H1 (cell line): ENCODE results near the gene PDZRN4. TPM values are rescaled to one million over a fixed set of nuclear protein-coding genes. Genes with fewer than 3 reads are reported as not detected.

Experiments
- CTCF ChIA-PET: fragments of 300-600 bp; sonication (Branson Sonifier 250); formaldehyde crosslinking; loops from one replicate; lab custom pipeline; 2021; ENCODE audit not compliant: partially characterized antibody; lab: Charles Lee
- POLR2A ChIA-PET: fragments of 300-600 bp; sonication (Branson Sonifier 250); formaldehyde crosslinking; loops from one replicate; lab custom pipeline; 2021; ENCODE audit warnings: inconsistent platforms; ENCODE audit not compliant: partially characterized antibody; lab: Charles Lee
- DNase-seq, 2 experiments: peaks; one replicate each; pipeline versions ENCODE4 v3.0.0 to v3.0.0-alpha.2; 2010 to 2022; ENCODE audit warnings: low spot score in 2 of 2, low read depth in 1 of 2, mixed read lengths in 1 of 2
- FAIRE-seq: peaks from 2 replicates; lab custom pipeline; 2011; peaks lifted over from hg19 to GRCh38; lab: Jason Lieb, UNC
- H2AFZ ChIP-seq: 2 replicates; pipeline ENCODE4 v1.8.1; 2012; ENCODE audit warnings: low read length, inconsistent platforms
- H2AK5ac ChIP-seq: 2 replicates; pipeline ENCODE4 v1.6.1; 2013; ENCODE audit warnings: low read depth, low read length
- H2BK120ac ChIP-seq: replicated peaks from 2 replicates; pipeline ENCODE3; 2013; ENCODE audit warnings: low read depth, low read length, inconsistent platforms
- H2BK12ac ChIP-seq: 2 replicates; pipeline ENCODE4 v1.6.1; 2013; ENCODE audit warnings: low read depth, low read length
- H2BK15ac ChIP-seq: 2 replicates; pipeline ENCODE4 v1.6.1; 2013; ENCODE audit warnings: low read length
- H2BK20ac ChIP-seq: 2 replicates; pipeline ENCODE4 v1.6.1; 2013; ENCODE audit warnings: low read length
- H2BK5ac ChIP-seq: 2 replicates; pipeline ENCODE4 v1.6.1; 2013; ENCODE audit warnings: low read depth, low read length
- H3K14ac ChIP-seq: 2 replicates; pipeline ENCODE4 v1.6.1; 2013; ENCODE audit warnings: inconsistent platforms; ENCODE audit not compliant: insufficient read length
- H3K18ac ChIP-seq: 2 replicates; pipeline ENCODE4 v1.6.1; 2013; ENCODE audit warnings: low read length; ENCODE audit errors: extremely low read depth
- H3K23ac ChIP-seq: 2 replicates; pipeline ENCODE4 v1.6.1; 2013; ENCODE audit warnings: inconsistent platforms; ENCODE audit not compliant: insufficient read length
- H3K23me2 ChIP-seq: 2 replicates; pipeline ENCODE4 v1.6.1; 2013; ENCODE audit warnings: low read depth, low read length
- H3K27ac ChIP-seq: 2 replicates; pipeline ENCODE4 v1.6.1; 2011; ENCODE audit warnings: low read depth, low read length, inconsistent platforms
- H3K27me3 ChIP-seq, 4 experiments: replicated peaks in 1 of 4; 1 replicate in 1 of 4; 2 replicates in 3 of 4; pipeline versions ENCODE4 v1.6.1 to v1.8.1; 2011 to 2013; ENCODE audit warnings: low read length in 3 of 4, mild to moderate bottlenecking in 3 of 4, inconsistent platforms in 2 of 4, mixed read lengths in 2 of 4, moderate library complexity in 1 of 4; ENCODE audit not compliant: control insufficient read depth in 3 of 4, insufficient read depth in 3 of 4; ENCODE audit errors: extremely low read depth in 1 of 4
- H3K36me3 ChIP-seq, 4 experiments: 2 replicates each; pipeline versions ENCODE4 v1.6.1 to v1.8.1; 2011 to 2013; ENCODE audit warnings: mild to moderate bottlenecking in 4 of 4, low read length in 3 of 4, moderate library complexity in 2 of 4, control low read depth in 1 of 4, inconsistent platforms in 1 of 4; ENCODE audit not compliant: insufficient read depth in 4 of 4, control insufficient read depth in 2 of 4
- H3K4ac ChIP-seq: replicated peaks from 2 replicates; pipeline ENCODE3; 2013; ENCODE audit warnings: low read length, low read depth, mixed read lengths, inconsistent platforms; ENCODE audit not compliant: insufficient read length
- H3K4me1 ChIP-seq, 4 experiments: replicated peaks in 1 of 4; 1 replicate in 1 of 4; 2 replicates in 3 of 4; pipeline versions ENCODE4 v1.6.1 to v1.8.1; 2011 to 2013; ENCODE audit warnings: low read length in 3 of 4, inconsistent platforms in 2 of 4, mixed read lengths in 1 of 4; ENCODE audit not compliant: insufficient read depth in 4 of 4, control insufficient read depth in 3 of 4
- H3K4me2 ChIP-seq, 2 experiments: 2 replicates each; pipeline versions ENCODE4 v1.6.1 to v1.8.1; 2011 to 2013; ENCODE audit warnings: low read depth in 2 of 2, low read length in 2 of 2, control low read depth in 1 of 2, inconsistent platforms in 1 of 2, mild to moderate bottlenecking in 1 of 2; ENCODE audit not compliant: insufficient read depth in 1 of 2
- H3K4me3 ChIP-seq, 4 experiments: fragments of 200-600, 300-600 bp in 1 of 4; sonication (generic), shearing (Covaris generic), sonication (Bioruptor Twin) in 1 of 4; 2 replicates each; pipeline versions ENCODE4 v1.5.1 to v1.8.1; 2011 to 2016; ENCODE audit warnings: low read length in 4 of 4, low read depth in 3 of 4, control low read depth in 2 of 4, inconsistent platforms in 2 of 4, mild to moderate bottlenecking in 2 of 4, mixed read lengths in 1 of 4, moderate library complexity in 1 of 4; ENCODE audit not compliant: insufficient read depth in 2 of 4; ENCODE audit errors: extremely low read depth in 1 of 4
- H3K56ac ChIP-seq: replicated peaks from 2 replicates; pipeline ENCODE3; 2013; ENCODE audit warnings: low read depth, mild to moderate bottlenecking, mixed read lengths, low read length, inconsistent platforms; ENCODE audit not compliant: insufficient read length
- H3K79me1 ChIP-seq: 2 replicates; pipeline ENCODE4 v1.6.1; 2013; ENCODE audit warnings: low read depth, low read length, control low read depth
- H3K79me2 ChIP-seq, 2 experiments: 2 replicates each; pipeline versions ENCODE4 v1.6.1 to v1.8.1; 2012 to 2013; ENCODE audit warnings: low read length in 2 of 2, mild to moderate bottlenecking in 2 of 2, inconsistent platforms in 1 of 2; ENCODE audit not compliant: insufficient read depth in 2 of 2, control insufficient read depth in 1 of 2
- H3K9ac ChIP-seq, 4 experiments: replicated peaks in 1 of 4; 1 replicate in 1 of 4; 2 replicates in 3 of 4; pipeline versions ENCODE4 v1.6.1 to v1.8.1; 2011 to 2013; ENCODE audit warnings: low read depth in 3 of 4, low read length in 3 of 4, control low read depth in 2 of 4, mild to moderate bottlenecking in 2 of 4, moderate library complexity in 2 of 4, inconsistent platforms in 1 of 4; ENCODE audit errors: extremely low read depth in 1 of 4
- H3K9me3 ChIP-seq, 2 experiments: 2 replicates each; pipeline versions ENCODE4 v1.6.1 to v1.8.1; 2012 to 2013; ENCODE audit warnings: mild to moderate bottlenecking in 2 of 2, moderate library complexity in 2 of 2, control low read depth in 1 of 2, inconsistent platforms in 1 of 2, low read depth in 1 of 2, low read length in 1 of 2, mixed read lengths in 1 of 2; ENCODE audit not compliant: insufficient read depth in 2 of 2
- H4K20me1 ChIP-seq, 2 experiments: replicated peaks in 1 of 2; 2 replicates each; pipeline versions ENCODE3 to v1.8.1; 2011 to 2013; ENCODE audit warnings: inconsistent platforms in 2 of 2, low read length in 2 of 2, mild to moderate bottlenecking in 1 of 2; ENCODE audit not compliant: insufficient read depth in 2 of 2, control insufficient read depth in 1 of 2
- H4K5ac ChIP-seq: 2 replicates; pipeline ENCODE4 v1.6.1; 2013; ENCODE audit warnings: low read length, low read depth, mixed read lengths, inconsistent platforms; ENCODE audit not compliant: insufficient read length
- H4K8ac ChIP-seq: 2 replicates; pipeline ENCODE4 v1.8.0; 2013; ENCODE audit warnings: mild to moderate bottlenecking, moderate library complexity, low read length, inconsistent platforms; ENCODE audit not compliant: insufficient read depth; ENCODE audit errors: extremely low read depth
- H4K91ac ChIP-seq: replicated peaks from 2 replicates; pipeline ENCODE3; 2013; ENCODE audit warnings: low read length, mixed read lengths, inconsistent platforms; ENCODE audit not compliant: insufficient read length
- JUND ChIP-seq: IDR thresholded peaks from 2 replicates; pipeline ENCODE4 v1.6.1; 2011; ENCODE audit warnings: mild to moderate bottlenecking, improper control_type of control experiment, low read length
- NANOG ChIP-seq: IDR thresholded peaks from 2 replicates; pipeline ENCODE4 v1.6.1; 2011; ENCODE audit warnings: low read length, low read depth, mild to moderate bottlenecking, inconsistent platforms; ENCODE audit not compliant: insufficient read depth, poor library complexity, severe bottlenecking
- SUZ12 ChIP-seq: fragments of 200-600 bp; sonication (generic); IDR thresholded peaks from 2 replicates; pipeline ENCODE4 v1.6.1; 2012; ENCODE audit warnings: mild to moderate bottlenecking, inconsistent platforms, low read length, moderate library complexity, mixed read lengths
- TCF12 ChIP-seq: IDR thresholded peaks from 2 replicates; pipeline ENCODE4 v1.6.1; 2011; ENCODE audit warnings: low read depth, mild to moderate bottlenecking, low read length
- WGBS, 2 experiments: shearing (Covaris generic) in 1 of 2; methylation state at CpG; one replicate each; pipeline versions ENCODE4 v1.1.6 to v1.1.7; 2013 to 2015; ENCODE audit warnings: low lambda C conversion rate in 2 of 2, mixed read lengths in 2 of 2, inconsistent platforms in 1 of 2, low coverage in 1 of 2, missing lambda C conversion rate in 1 of 2; ENCODE audit not compliant: insufficient replicate concordance in 2 of 2, insufficient coverage in 1 of 2, insufficient read length in 1 of 2; ENCODE audit errors: extremely low coverage in 1 of 2, missing lambda C conversion rate in 1 of 2; 5-methylcytosine and 5-hydroxymethylcytosine counted together
- polyA plus RNA-seq, 7 experiments: library from polyadenylated mRNA; depleted of rRNA in 3 of 7; stranded (reverse) in 5 of 7; unstranded in 2 of 7; fragments of >200 nt in 5 of 7; fragments of 200-250 nt in 2 of 7; gene quantifications; 1 replicate in 5 of 7; 2 replicates in 1 of 7; 4 replicates in 1 of 7; pipeline versions ENCODE4 v1.2.1 to v1.2.3, GENCODE V29; 2011 to 2013; ENCODE audit warnings: missing spikeins in 2 of 7, mixed read lengths in 2 of 7
- total RNA-seq: library from RNA; stranded (reverse); fragmentation: NEBNext Ultra II Directional; extraction: Animal tissue kit (Norgen Biotek cat#: 25700); gene quantifications from 2 replicates; pipeline ENCODE4 v1.2.1, GENCODE V29; 2021

PDZRN4 gene
- total and polyA plus RNA-seq, 2 of the 8 experiments (the other 6 are each of a cell fraction or from before 2014, with no cell fraction given) = not detected

- Histone ChIP-seq H3K18ac (no peak overlapping the region), H4K5ac (no peak overlapping the region), H3K27me3 (no peaks in the 10 kb centered on the region), H2BK20ac (no peak overlapping the region), H2BK5ac (no peak overlapping the region), H3K79me2 (no peaks in the 10 kb centered on the region), H3K36me3 (no peaks in the 10 kb centered on the region), H2AFZ (no peak overlapping the region), H2BK12ac (no peak overlapping the region), H4K20me1 (no peaks in the 10 kb centered on the region), H3K23ac (no peak overlapping the region), H3K4ac (no peak overlapping the region), H3K14ac (no peak overlapping the region), H3K23me2 (no peaks in the 10 kb centered on the region), H4K91ac (no peak overlapping the region), H3K27ac (no peak overlapping the region), H4K8ac (no peak overlapping the region), H3K4me1 (peaks cover 0 to 3% (median 0%) of the 10 kb centered on the region in 4 experiments; a peak in 1 of 7 replicates), H3K4me3 (no peak overlapping the region), H3K56ac (no peak overlapping the region), H3K9ac (no peak overlapping the region), H3K79me1 (no peaks in the 10 kb centered on the region), H3K4me2 (no peak overlapping the region), H3K9me3 (no peaks in the 10 kb centered on the region; a peak in 1 of 4 replicates), H2BK120ac (no peak overlapping the region), H2AK5ac (no peak overlapping the region), H2BK15ac (no peak overlapping the region)
- TF ChIP-seq JUND = no peak
- no peak for TF ChIP-seq NANOG
- no peak for TF ChIP-seq TCF12
- no peak for TF ChIP-seq SUZ12
- DNase-seq (no peak), FAIRE-seq (no peak)
- CTCF ChIA-PET = interaction anchor here (0.6 to 1.0 kb wide), 2 partner anchors 55 to 228 kb away, joined by 3 to 4 read pairs; no protein-coding TSS in a partner anchor
- WGBS, 2 experiments = 78% methylated on average over 4 of the region's 4 CpGs; no CpG with 5 or more reads in 1 of the 2 experiments
- POLR2A ChIA-PET = no interaction called here
Observed at GRCh38 chr12:41596190-41596589, 408.1 kb downstream of the PDZRN4 start.
